Measurements from ENCODE around the gene EMX2.

EMX2 gene

DNA sequence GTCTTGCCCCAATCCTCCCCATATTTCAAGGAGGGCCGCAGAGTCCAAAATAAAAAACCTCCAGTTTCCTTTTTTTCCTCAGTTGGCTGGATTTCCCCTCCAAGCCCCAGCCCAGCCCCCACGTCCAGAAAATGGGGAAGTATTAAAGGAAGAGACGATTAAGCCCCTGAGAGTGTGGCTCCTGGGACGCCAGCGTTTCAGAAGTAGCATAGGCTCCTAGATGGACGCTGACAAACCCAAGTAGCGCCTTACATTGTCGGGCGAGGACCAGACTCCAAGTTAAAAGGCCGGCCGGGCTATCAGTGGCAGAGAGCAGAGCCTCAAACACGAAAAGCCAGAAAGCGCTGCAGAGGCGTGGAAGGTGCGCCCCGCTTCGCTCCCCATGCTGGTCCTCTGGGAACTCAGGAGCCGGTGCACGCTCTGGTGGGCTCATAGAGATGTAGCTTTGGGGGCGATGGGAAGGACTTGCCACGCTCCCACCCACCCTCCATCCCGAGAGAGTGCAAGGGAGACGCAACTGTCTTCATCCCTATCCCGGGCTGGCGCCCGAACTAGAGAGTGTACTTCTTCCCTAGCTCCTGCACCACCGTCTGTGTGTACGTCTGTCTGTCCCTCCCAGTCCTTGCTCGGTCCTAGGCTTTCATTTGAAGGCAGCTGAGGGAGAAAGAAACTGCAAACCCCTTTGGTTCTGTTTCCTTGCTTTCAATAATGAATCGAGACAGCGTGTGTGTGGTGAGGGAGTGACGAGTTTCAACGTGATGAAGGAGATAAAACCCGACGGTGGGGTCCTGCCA lies 6.3 kb upstream of the EMX2 start:
- H3K4me3 ChIP-seq (ENCODE audit: low read length), result no peak overlapping the region
- TF ChIP-seq ZNF274 (IDR thresholded peaks at IDR 0.05; ENCODE audit: low read depth, low read length), result no peak

DNA sequence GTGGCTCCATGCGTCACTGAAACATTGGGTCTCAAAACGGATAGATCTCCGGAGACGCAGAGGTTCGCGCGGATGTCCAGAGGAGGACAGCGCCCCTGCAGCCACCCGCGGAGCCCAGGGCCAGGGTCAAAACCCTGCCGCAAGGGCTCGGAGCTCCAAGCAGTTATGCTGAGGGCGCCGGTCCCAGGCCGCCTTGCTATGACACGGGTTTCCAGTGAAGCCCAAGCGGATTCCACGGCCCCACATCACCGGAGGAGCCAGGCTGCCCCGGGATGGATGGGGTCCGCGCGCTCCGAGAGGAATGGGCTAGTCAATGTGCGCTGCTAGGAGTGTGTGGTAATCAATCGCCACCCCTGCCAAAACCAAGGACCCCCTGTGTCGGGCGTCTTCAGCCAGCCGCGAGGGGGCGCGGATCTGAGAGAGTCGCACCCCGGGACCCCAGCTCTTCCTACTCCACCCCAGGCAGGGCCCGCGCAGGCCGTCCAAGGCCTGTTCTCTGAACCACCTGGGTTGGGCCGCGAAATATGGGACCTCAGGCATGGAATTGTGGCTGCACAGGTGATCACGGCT lies 5.6 kb upstream of the EMX2 start:
- H3K4me3 ChIP-seq (ENCODE audit: low read length), result no peak overlapping the region
- TF ChIP-seq ZNF274 (IDR thresholded peaks at IDR 0.05; ENCODE audit: low read depth, low read length), result no peak

DNA sequence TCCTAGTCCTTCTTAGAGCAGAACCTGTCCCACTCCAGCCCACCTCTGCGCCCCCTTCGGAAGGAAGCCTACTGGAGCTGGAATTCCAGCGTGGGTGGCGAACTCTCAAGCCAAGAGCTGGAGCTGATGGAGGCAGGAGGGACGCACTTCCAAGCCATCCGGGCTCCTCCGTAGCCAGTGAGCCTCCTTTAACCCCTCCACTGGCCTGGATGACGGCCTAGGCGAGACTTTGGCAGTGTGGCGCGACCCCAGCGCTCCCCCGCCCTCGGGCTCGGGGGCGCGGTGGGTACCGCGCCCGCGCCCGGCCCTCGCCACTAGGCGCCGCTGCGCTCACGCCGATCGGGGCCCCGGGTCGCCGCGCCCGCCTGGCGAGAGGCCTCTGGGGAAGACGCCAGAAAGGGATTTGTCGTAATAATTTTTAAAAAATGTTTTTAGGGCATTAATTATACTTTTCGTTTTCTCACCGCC lies 5.1 kb upstream of the EMX2 start:
- H3K4me3 ChIP-seq (ENCODE audit: low read length), result no peak overlapping the region

DNA sequence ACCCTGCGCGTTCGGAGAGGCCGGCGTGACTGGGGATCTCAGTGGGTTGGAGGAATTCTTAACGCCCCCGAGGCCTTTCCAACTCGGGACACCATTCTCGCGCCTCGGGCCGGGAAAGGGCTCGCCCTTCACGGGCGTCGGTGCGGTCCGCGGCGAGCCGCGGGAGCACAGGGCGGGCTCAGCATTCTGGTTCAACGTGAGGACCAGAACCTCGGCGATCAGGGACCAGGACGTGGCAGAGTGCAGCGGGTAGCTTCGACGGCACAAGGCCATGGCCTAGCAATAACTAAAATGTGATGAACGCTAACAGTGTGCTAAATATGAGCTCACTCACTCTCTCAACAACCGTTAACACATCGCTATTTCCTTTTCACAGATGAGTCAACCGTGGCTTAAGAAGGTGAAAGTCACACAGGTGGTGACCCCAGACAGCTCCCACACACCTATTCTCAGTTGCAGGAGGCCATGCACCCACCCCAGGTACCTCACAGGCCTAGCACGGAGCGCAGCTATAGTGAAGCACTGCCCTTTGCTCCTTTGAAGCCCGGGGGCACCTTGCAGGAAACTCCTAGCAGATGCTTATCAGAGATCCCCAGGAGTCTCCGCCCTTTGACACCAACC lies 4.5 kb upstream of the EMX2 start:
- TF ChIP-seq ZNF274 (IDR thresholded peaks at IDR 0.05; ENCODE audit: low read depth, low read length), result no peak
- no peak overlapping the region for H3K4me3 ChIP-seq (ENCODE audit: low read length)

More for the DNA sequence above, 5.1 kb upstream of the EMX2 start:
- no peak for TF ChIP-seq ZNF274 (IDR thresholded peaks at IDR 0.05; ENCODE audit: low read depth, low read length)

DNA sequence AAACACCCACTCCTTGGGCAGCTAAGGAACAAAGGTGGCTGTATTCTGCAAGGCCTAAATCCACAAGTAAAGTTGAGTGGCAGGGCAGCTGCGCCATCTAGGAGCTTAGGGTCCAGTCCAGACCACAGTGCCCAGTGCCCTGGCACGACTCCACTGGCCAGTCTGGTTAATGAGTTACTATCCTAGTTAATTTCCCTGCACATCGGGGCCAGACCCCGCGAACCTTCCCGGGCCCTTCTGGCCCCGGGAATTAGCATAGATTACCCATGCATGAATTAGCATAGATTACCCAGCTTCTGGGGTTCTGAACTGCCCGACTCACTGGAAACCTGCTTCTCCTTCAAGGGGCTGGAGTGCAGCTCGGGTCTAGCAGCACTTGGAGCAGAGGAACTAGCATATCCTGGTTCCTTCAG lies 3.2 kb upstream of the EMX2 start:
- TF ChIP-seq ZNF274 (IDR thresholded peaks at IDR 0.05; ENCODE audit: low read depth, low read length), result no peak
- H3K4me3 ChIP-seq (ENCODE audit: low read length), result no peak overlapping the region

DNA sequence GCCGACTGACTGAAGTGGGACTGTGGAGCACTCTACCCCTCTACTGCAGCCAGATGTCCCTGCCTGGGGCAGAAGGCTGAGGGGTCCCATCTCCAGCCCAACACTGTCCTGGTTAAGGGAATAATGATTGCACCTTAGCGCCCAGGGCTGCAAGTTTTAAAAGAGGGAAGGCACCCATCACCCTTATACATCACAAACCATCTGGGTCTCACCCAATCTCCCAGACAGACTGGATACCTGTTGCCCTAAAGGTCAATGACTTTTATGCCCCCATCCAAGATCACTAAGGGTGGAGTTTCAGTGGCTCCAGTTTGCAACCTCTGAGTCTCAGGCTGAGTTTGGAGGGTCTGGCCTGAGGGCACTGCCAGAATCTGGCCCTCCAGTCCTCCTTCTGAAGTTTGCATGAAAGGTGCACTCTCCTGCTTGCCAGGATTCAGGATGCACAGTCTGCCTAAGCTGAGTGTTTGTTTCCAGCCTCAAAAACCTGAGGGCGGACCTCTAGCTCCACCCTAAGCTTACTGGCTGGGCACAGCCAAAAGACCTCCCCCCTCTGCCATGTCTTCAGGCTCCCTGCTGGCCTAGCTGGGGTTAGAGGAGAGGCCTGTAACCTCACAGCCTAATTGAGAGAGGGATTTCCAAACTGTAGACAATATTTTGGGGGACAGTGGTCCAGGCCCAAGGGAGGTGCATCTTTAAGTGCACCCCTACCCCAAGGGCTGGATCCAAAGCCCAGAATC lies 2.5 kb upstream of the EMX2 start:
- no peak for TF ChIP-seq ZNF274 (IDR thresholded peaks at IDR 0.05; ENCODE audit: low read depth, low read length)
- H3K4me3 ChIP-seq (ENCODE audit: low read length), result no peak overlapping the region

DNA sequence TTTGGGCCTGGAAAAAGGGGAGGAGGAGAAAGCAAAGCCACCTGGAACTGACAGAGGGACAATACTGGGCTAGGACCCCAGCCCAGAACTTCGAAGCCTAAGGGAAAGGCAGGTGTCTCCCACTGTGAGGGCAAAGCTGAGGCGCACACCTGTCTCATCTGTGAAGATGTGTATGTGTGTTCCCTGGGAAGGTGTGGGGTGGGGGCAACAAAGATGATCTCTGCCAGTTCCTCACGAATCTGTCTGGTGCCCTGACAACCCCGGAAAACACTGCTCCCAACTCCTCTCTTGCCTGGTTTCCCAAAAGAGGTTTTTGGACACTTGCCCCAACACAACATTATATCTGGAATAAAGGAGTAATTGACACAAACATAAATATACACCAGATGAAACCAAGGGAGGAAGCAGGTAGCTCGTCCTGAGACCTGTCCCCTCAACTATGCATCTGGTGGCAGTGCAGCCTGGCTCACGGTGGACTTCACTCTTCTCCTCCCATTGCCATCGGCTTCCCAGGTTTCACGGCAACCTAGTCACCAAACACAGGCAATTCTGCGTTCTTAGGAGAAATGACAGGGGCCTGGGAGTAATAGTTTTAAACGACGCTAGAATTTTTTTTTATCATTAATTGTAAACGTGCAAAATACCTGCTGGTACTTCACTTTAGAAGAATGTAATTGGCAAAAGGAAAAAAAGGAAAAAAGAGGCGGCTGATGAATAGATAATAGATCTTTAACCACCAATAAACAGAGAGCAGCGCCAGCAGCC lies 1.7 kb upstream of the EMX2 start:
- no peak for TF ChIP-seq ZNF274 (IDR thresholded peaks at IDR 0.05; ENCODE audit: low read depth, low read length)
- H3K4me3 ChIP-seq (ENCODE audit: low read length), result no peak overlapping the region

DNA sequence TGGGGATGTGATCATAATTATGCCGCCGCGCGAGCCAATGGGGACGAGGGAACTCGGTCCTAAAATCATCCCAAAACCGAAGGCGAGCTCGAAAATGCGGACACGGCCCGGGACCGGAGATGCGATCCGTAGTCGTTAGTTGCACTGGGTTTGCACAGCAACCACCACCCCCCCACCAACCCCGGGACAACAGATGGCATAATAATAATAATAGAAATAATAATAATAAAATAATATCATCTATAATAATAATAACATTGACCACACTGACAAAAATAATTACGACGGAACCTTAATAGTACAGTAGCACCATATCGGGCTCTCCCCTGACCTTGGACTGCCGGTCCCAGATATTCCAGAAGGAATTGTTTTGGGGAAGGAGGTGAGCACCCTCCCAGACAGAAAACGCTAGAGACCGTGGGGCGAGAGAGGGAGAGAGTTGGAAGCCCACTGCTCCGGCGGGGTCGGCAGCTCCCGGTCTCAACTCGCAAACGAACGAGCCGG lies 1.1 kb upstream of the EMX2 start:
- H3K4me3 ChIP-seq (ENCODE audit: low read length), result no peak overlapping the region
- no peak for TF ChIP-seq ZNF274 (IDR thresholded peaks at IDR 0.05; ENCODE audit: low read depth, low read length)

DNA sequence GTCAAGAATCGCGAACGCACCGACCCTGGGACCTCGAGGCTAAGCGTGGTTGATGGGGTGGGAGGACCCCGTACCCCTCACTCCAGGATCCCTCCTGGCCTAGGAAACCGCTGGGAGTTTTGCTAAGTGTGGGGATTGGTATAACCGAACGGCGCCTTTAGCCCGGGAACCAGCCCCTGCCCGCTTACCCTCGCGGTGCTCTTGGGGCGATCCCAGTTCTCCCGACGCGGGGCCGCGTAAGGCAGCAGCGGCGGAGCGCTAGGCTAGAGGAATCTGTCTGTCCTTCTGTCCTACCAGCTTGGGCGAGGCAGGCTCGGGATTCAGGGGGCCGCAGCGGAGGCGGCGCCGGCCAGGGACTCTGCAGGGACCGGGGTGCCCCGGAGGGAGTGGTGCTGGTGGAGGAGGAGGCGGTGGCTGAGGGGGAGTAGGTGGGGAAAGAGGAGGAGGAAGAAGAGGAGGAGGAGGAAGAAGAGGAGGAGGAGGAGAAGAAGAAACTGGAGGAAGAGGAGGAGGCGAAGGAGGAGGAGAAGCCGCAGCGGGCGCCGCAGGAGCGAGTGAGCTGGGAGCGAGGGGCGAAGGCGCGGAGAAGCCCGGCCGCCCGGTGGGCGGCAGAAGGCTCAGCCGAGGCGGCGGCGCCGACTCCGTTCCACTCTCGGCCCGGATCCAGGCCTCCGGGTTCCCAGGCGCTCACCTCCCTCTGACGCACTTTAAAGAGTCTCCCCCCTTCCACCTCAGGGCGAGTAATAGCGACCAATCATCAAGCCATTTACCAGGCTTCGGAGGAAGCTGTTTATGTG lies 439 bp upstream of the EMX2 start:
- no peak overlapping the region for H3K4me3 ChIP-seq (ENCODE audit: low read length)
- TF ChIP-seq ZNF274 (IDR thresholded peaks at IDR 0.05; ENCODE audit: low read depth, low read length), result no peak

DNA sequence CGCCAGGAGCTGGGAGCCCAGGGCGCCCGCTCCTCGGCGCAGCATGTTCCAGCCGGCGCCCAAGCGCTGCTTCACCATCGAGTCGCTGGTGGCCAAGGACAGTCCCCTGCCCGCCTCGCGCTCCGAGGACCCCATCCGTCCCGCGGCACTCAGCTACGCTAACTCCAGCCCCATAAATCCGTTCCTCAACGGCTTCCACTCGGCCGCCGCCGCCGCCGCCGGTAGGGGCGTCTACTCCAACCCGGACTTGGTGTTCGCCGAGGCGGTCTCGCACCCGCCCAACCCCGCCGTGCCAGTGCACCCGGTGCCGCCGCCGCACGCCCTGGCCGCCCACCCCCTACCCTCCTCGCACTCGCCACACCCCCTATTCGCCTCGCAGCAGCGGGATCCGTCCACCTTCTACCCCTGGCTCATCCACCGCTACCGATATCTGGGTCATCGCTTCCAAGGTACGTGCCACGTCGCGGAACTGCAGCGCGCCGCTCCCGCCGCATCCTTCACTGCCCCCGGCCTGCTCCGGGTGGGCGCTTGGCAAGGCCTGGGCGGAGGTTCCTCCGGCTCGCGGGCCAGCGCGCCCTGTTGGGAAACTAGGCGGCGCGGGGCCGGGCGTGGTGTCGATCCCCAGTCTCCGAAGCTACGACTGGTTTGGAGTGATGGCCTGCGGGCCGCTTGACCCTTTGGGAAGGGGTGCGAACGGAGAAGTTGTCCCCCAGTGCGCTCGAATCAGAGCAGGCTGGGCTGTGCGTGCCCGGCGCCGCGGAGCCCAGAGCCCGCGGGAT lies 868 bp downstream of the EMX2 start:
- peak overlapping the region; percentile 10; the same call in 1 of the 2 replicates for H3K4me3 ChIP-seq (ENCODE audit: low read length)
- no peak for TF ChIP-seq ZNF274 (IDR thresholded peaks at IDR 0.05; ENCODE audit: low read depth, low read length)

DNA sequence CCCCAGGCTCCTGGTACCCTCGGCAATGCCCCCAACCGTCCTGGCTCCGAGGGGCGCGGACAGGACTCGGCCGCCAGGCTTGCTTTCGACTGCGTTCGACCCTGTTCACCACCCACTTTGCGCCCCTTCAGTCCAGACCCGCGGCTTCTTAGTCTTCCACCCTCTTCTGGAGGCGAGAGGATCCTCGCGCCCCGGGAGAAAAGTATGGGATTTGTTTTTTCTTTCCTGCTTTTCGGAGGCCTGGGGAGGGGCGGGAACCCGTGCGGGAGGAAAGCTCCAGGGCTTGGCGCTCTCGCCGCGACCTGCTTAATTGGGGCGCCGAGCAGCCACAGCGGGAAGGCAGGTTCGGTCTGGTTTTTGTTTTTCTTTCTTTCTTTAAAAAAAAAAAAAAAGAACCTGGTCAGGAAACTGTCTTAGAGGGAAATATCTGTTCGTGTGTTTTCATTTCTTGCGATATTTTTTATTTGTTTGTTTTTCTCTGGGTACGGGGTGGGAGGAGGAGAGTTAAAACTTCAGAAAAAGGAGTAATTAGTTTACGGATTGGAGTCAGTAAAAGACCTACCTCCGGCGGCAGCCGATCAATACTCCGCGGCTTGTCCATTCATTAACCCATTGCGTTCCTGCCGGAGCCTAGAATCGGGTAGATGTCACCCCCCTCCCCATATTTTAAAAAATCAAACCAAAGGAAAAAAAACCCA lies 1.6 kb downstream of the EMX2 start:
- TF ChIP-seq ZNF274 (IDR thresholded peaks at IDR 0.05; ENCODE audit: low read depth, low read length), result no peak
- H3K4me3 ChIP-seq (ENCODE audit: low read length), result peak overlapping the region; percentile 10
